Upper lobe of left lung (tissue), 4 donors: ENCODE results near the gene ALDOB.

Source experiments
- CTCF ChIP-seq, 6 experiments: fragments of 450-650 bp in 4 of 6; fragments of 200-600 bp in 2 of 6; sonication (generic) in 2 of 6; IDR thresholded peaks; one replicate each; pipeline ENCODE4 v1.5.1; 2016 to 2019; ENCODE audit warnings: antibody characterized with exemption in 6 of 6
- EP300 ChIP-seq, 4 donors: sonication (generic); formaldehyde crosslinking; IDR thresholded peaks; one replicate each; pipeline ENCODE4 v1.5.1; 2017; ENCODE audit warnings: antibody characterized with exemption in 4 of 4, control low read depth in 2 of 4

GRCh38 chr9:101470929-101471328 lies 35.4 kb upstream of the ALDOB start:
- TF ChIP-seq EP300 (IDR thresholded peaks at IDR 0.05) (no peak), CTCF (IDR thresholded peaks at IDR 0.05) (no peak)
